PFSK-1 (cell line): ENCODE measurements around the gene CARD9.

ENCODE experiments used
- POLR2AphosphoS5 ChIP-seq: IDR thresholded peaks from 2 replicates; pipeline ENCODE4 v1.6.1; 2012; ENCODE audit warnings: low read depth, mild to moderate bottlenecking, control low read depth, low read length, moderate library complexity
- TAF1 ChIP-seq: IDR thresholded peaks from 2 replicates; pipeline ENCODE4 v1.6.1; 2012; ENCODE audit warnings: low read length, control low read depth, borderline replicate concordance; ENCODE audit not compliant: insufficient read depth
- TF ChIP-seq, protein P1 (sequence below), 2 experiments: IDR thresholded peaks; 2 replicates each; pipeline versions ENCODE4 v1.6.1 to v1.8.0; 2011 to 2012; ENCODE audit warnings: low read depth in 2 of 2, low read length in 2 of 2, control low read depth in 1 of 2, inconsistent platforms in 1 of 2, mild to moderate bottlenecking in 1 of 2, moderate library complexity in 1 of 2; ENCODE audit not compliant: insufficient read depth in 1 of 2

DNA sequence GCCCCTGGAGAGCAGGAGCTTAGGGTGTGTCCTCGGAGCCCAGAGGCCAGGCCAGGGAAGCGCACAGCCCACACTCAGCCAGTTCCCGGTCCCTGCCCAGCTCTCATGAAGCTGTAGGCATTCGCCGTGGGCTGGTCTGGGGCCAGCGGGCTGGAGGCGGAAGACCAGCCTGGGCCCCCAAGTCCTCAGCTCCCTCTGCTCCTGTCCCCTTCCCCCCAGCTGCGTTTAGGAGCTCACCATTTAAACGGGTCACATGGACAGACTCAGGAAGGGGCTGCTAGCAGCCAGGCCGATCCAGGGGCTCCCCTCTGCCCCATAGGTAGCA, 27.4 kb downstream of the CARD9 start:
- TF ChIP-seq POLR2AphosphoS5, result no peak
- TF ChIP-seq TAF1, result no peak
- TF ChIP-seq, protein P1, sequence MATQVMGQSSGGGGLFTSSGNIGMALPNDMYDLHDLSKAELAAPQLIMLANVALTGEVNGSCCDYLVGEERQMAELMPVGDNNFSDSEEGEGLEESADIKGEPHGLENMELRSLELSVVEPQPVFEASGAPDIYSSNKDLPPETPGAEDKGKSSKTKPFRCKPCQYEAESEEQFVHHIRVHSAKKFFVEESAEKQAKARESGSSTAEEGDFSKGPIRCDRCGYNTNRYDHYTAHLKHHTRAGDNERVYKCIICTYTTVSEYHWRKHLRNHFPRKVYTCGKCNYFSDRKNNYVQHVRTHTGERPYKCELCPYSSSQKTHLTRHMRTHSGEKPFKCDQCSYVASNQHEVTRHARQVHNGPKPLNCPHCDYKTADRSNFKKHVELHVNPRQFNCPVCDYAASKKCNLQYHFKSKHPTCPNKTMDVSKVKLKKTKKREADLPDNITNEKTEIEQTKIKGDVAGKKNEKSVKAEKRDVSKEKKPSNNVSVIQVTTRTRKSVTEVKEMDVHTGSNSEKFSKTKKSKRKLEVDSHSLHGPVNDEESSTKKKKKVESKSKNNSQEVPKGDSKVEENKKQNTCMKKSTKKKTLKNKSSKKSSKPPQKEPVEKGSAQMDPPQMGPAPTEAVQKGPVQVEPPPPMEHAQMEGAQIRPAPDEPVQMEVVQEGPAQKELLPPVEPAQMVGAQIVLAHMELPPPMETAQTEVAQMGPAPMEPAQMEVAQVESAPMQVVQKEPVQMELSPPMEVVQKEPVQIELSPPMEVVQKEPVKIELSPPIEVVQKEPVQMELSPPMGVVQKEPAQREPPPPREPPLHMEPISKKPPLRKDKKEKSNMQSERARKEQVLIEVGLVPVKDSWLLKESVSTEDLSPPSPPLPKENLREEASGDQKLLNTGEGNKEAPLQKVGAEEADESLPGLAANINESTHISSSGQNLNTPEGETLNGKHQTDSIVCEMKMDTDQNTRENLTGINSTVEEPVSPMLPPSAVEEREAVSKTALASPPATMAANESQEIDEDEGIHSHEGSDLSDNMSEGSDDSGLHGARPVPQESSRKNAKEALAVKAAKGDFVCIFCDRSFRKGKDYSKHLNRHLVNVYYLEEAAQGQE (IDR thresholded peaks at IDR 0.05; ENCODE audit: insufficient read depth in 1 of 2, low read depth in 2 of 2, low read length in 2 of 2), result no peak
